Choroid plexus epithelial cell (primary cell): ENCODE measurements around the gene CSNK2A1.
"Not testable (repeated sequence)": the region's sequence is repeated elsewhere in the genome, so short reads cannot be mapped to it uniquely, and the experiment has no call there.

Source experiments
- DNase-seq: peaks from one replicate; pipeline ENCODE4 v3.0.0-alpha.2; 2010; ENCODE audit warnings: low read depth
- H3K4me3 ChIP-seq: 2 replicates; pipeline ENCODE4 v1.5.1; 2011; ENCODE audit warnings: low read depth, mild to moderate bottlenecking, control low read depth, low read length, moderate library complexity
- TF ChIP-seq, protein P1 (sequence below): conservative IDR thresholded peaks from 2 replicates; pipeline ENCODE4 v1.5.1; 2011; ENCODE audit warnings: low read depth, mild to moderate bottlenecking, control low read depth, inconsistent platforms, low read length, moderate library complexity

CSNK2A1 gene

GRCh38 chr20:519999-520398 lies 23.6 kb downstream of the CSNK2A1 start:
- TF ChIP-seq, protein P1, sequence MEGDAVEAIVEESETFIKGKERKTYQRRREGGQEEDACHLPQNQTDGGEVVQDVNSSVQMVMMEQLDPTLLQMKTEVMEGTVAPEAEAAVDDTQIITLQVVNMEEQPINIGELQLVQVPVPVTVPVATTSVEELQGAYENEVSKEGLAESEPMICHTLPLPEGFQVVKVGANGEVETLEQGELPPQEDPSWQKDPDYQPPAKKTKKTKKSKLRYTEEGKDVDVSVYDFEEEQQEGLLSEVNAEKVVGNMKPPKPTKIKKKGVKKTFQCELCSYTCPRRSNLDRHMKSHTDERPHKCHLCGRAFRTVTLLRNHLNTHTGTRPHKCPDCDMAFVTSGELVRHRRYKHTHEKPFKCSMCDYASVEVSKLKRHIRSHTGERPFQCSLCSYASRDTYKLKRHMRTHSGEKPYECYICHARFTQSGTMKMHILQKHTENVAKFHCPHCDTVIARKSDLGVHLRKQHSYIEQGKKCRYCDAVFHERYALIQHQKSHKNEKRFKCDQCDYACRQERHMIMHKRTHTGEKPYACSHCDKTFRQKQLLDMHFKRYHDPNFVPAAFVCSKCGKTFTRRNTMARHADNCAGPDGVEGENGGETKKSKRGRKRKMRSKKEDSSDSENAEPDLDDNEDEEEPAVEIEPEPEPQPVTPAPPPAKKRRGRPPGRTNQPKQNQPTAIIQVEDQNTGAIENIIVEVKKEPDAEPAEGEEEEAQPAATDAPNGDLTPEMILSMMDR, result no peak
- no peak for DNase-seq
- H3K4me3 ChIP-seq, result no peak overlapping the region

DNA sequence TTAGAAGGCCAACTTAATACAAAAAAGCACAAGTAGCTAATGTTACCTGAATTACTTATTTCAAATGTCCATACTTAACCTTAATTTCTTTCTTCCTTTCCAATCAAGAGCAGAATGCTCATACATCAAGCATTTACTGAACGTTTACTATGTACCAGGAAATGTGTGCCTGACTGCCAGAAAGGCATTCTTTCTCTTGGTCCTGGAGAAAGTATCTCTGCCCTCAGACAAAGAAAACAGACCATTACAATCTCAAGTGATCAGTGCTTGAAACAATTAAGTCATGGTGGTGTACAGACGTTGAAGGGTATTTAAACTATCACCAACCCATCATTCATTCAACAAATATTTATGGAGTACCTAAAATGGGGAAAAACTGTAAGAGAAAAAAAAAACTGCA lies 26.4 kb downstream of the CSNK2A1 start:
- DNase-seq, result no peak
- TF ChIP-seq, protein P1, result no peak
- H3K4me3 ChIP-seq, result no peak overlapping the region

- H3K4me3 ChIP-seq, result no peak overlapping the region
- TF ChIP-seq, protein P1, result no peak
- peak; percentile 40 for DNase-seq
Measured at GRCh38 chr20:516799-517198, 26.8 kb downstream of the CSNK2A1 start.

GRCh38 chr20:515696-516095 lies 27.9 kb downstream of the CSNK2A1 start:
- TF ChIP-seq, protein P1, result no peak

GRCh38 chr20:513429-513828 lies 30.2 kb downstream of the CSNK2A1 start:
- no peak overlapping the region for H3K4me3 ChIP-seq
- TF ChIP-seq, protein P1, result no peak
- DNase-seq, result peak; percentile 21

More at GRCh38 chr20:515696-516095, 27.9 kb downstream of the CSNK2A1 start:
- H3K4me3 ChIP-seq, result no peak overlapping the region
- no peak for DNase-seq

- TF ChIP-seq, protein P1, result peak; percentile 2
- not testable (repeated sequence) for DNase-seq, H3K4me3 ChIP-seq
Measured at GRCh38 chr20:510328-511057, 33.1 kb downstream of the CSNK2A1 start.

- not testable (repeated sequence) for H3K4me3 ChIP-seq
- peak; percentile 31 for DNase-seq
Measured at GRCh38 chr20:508364-508787, 35.2 kb downstream of the CSNK2A1 start.
